Measurements from ENCODE around the gene CSMD2. TPM values are rescaled to one million over a fixed set of nuclear protein-coding genes. Genes with fewer than 3 reads are reported as not detected.

Gene CSMD2
- total and polyA plus RNA-seq, 2 of the 8 experiments (the other 6 are each of a cell fraction or from before 2014, with no cell fraction given) = 7.0 to 14.7 TPM

- Histone ChIP-seq H3K27ac (ENCODE audit: low read depth, low read length) (no peak overlapping the region), H3K14ac (ENCODE audit: insufficient read length) (no peak overlapping the region), H2AK5ac (ENCODE audit: low read depth, low read length) (no peak overlapping the region), H3K4ac (replicated peaks; ENCODE audit: insufficient read length, low read depth, low read length) (no peak overlapping the region), H3K4me1 (replicated peaks in 1 of 4; ENCODE audit: control insufficient read depth in 3 of 4, insufficient read depth in 4 of 4, low read length in 3 of 4) (no peaks in the 10 kb centered on the region), H3K56ac (replicated peaks; ENCODE audit: insufficient read length, low read depth, low read length) (no peak overlapping the region), H2BK12ac (ENCODE audit: low read depth, low read length) (no peak overlapping the region), H2AFZ (ENCODE audit: low read length) (no peak overlapping the region), H2BK120ac (replicated peaks; ENCODE audit: low read depth, low read length) (no peak overlapping the region), H4K8ac (ENCODE audit: extremely low read depth, insufficient read depth, low read length) (no peak overlapping the region), H3K9ac (replicated peaks in 1 of 4; ENCODE audit: extremely low read depth in 1 of 4, low read depth in 3 of 4, low read length in 3 of 4) (no peak overlapping the region), H4K91ac (replicated peaks; ENCODE audit: insufficient read length, low read length) (no peak overlapping the region), H3K4me3 (ENCODE audit: extremely low read depth in 1 of 4, insufficient read depth in 2 of 4, low read depth in 3 of 4, low read length in 4 of 4) (no peak overlapping the region), H4K20me1 (replicated peaks in 1 of 2; ENCODE audit: control insufficient read depth in 1 of 2, insufficient read depth in 2 of 2, low read length in 2 of 2) (peaks cover 0 to 2% of the 10 kb centered on the region in 2 experiments), H2BK20ac (ENCODE audit: low read length) (no peak overlapping the region), H3K4me2 (ENCODE audit: insufficient read depth in 1 of 2, low read depth in 2 of 2, low read length in 2 of 2) (no peak overlapping the region), H2BK5ac (ENCODE audit: low read depth, low read length) (no peak overlapping the region), H2BK15ac (ENCODE audit: low read length) (no peak overlapping the region), H3K79me1 (ENCODE audit: low read depth, low read length) (no peaks in the 10 kb centered on the region; the same call in 1 of the 2 replicates), H3K23ac (ENCODE audit: insufficient read length) (no peak overlapping the region), H3K79me2 (ENCODE audit: control insufficient read depth in 1 of 2, insufficient read depth in 2 of 2, low read length in 2 of 2) (no peaks in the 10 kb centered on the region), H3K27me3 (replicated peaks in 1 of 4; ENCODE audit: control insufficient read depth in 3 of 4, extremely low read depth in 1 of 4, insufficient read depth in 3 of 4, low read length in 3 of 4) (no peaks in the 10 kb centered on the region), H3K36me3 (ENCODE audit: control insufficient read depth in 2 of 4, insufficient read depth in 4 of 4, low read length in 3 of 4) (no peaks in the 10 kb centered on the region; a peak in 1 of 8 replicates), H3K18ac (ENCODE audit: extremely low read depth, low read length) (no peak overlapping the region), H3K23me2 (ENCODE audit: low read depth, low read length) (no peaks in the 10 kb centered on the region; the same call in 1 of the 2 replicates), H3K9me3 (ENCODE audit: insufficient read depth in 2 of 2, low read depth in 1 of 2, low read length in 1 of 2) (no peaks in the 10 kb centered on the region), H4K5ac (ENCODE audit: insufficient read length, low read depth, low read length) (no peak overlapping the region)
- WGBS, 2 experiments (ENCODE audit: extremely low coverage in 1 of 2, insufficient coverage in 1 of 2, insufficient read length in 1 of 2, insufficient replicate concordance in 2 of 2, low coverage in 1 of 2, low lambda C conversion rate in 2 of 2, missing lambda C conversion rate in 1 of 2) = 79% methylated on average over 3 of the region's 3 CpGs; no CpG with 5 or more reads in 1 of the 2 experiments
- CTCF ChIA-PET (ENCODE audit: partially characterized antibody) = interaction anchor here (0.6 to 1.9 kb wide), 5 partner anchors 16 to 1150 kb away, joined by 3 to 8 read pairs (median 3); no protein-coding TSS in a partner anchor
- no peak for DNase-seq (ENCODE audit: low read depth in 1 of 2, low spot score in 2 of 2)
- no peak for FAIRE-seq
- POLR2A ChIA-PET (ENCODE audit: partially characterized antibody) = no interaction called here
- TF ChIP-seq RAD21 (IDR thresholded peaks at IDR 0.05 in 1 of 2, conservative IDR thresholded peaks at IDR 0.05 in 1 of 2; ENCODE audit: low read depth in 2 of 2, low read length in 2 of 2) (0 out of 4 replicates have a peak, but pooled peaks of 1 of the 2 experiments have one; percentile 0), TAF7 (optimal IDR thresholded peaks at IDR 0.05; ENCODE audit: borderline replicate concordance, low read depth, low read length) (no peak)
These were observed 221.1 kb downstream of the CSMD2 start for GRCh38 chr1:33943978-33944377.
